GM23338 (cell line): ENCODE data around the gene RNF213. TPM values are rescaled to one million over a fixed set of nuclear protein-coding genes. Genes with fewer than 3 reads are reported as not detected.

Experiments
- ATAC-seq: fragments of 200-7000 bp; cut with Tn5 transposase; 3 replicates; pipeline ENCODE4 v1.9.1; 2020
- DNase-seq: peaks from one replicate; pipeline ENCODE4 v3.0.0-alpha.2; 2015; ENCODE audit warnings: low spot score
- H2AFZ ChIP-seq: fragments of 200-600 bp; sonication (generic); 2 replicates; pipeline ENCODE4 v1.8.0; 2016; ENCODE audit warnings: antibody characterized with exemption, mild to moderate bottlenecking, moderate library complexity
- H3F3A ChIP-seq: fragments of 200-600 bp; sonication (generic); replicated peaks from 2 replicates; pipeline ENCODE4 v1.8.0; 2017; ENCODE audit warnings: antibody characterized with exemption, mixed run types, low read depth
- H3K27ac ChIP-seq: fragments of 200-600 bp; sonication (generic); 2 replicates; pipeline ENCODE4 v1.6.1; 2016; ENCODE audit warnings: low read depth
- H3K27me3 ChIP-seq: fragments of 200-600 bp; sonication (generic); 2 replicates; pipeline ENCODE4 v1.8.0; 2016; ENCODE audit warnings: mild to moderate bottlenecking, mixed run types, moderate library complexity; ENCODE audit not compliant: insufficient read depth
- H3K36me3 ChIP-seq: fragments of 200-600 bp; sonication (generic); 2 replicates; pipeline ENCODE4 v1.8.0; 2016; ENCODE audit warnings: mild to moderate bottlenecking; ENCODE audit not compliant: insufficient read depth
- H3K4me1 ChIP-seq: fragments of 200-600 bp; sonication (generic); 2 replicates; pipeline ENCODE4 v1.8.0; 2016; ENCODE audit warnings: mild to moderate bottlenecking, moderate library complexity; ENCODE audit not compliant: insufficient read depth
- H3K4me2 ChIP-seq: fragments of 200-600 bp; sonication (generic); 2 replicates; pipeline ENCODE4 v1.7.1; 2017; ENCODE audit warnings: mixed run types
- H3K4me3 ChIP-seq: fragments of 200-600 bp; sonication (generic); 2 replicates; pipeline ENCODE4 v1.6.1; 2016; ENCODE audit warnings: mixed run types
- H3K79me2 ChIP-seq: fragments of 200-600 bp; sonication (generic); replicated peaks from 2 replicates; pipeline ENCODE4 v1.8.0; 2017; ENCODE audit warnings: mild to moderate bottlenecking; ENCODE audit not compliant: insufficient read depth
- H3K9me2 ChIP-seq: fragments of 200-600 bp; sonication (generic); 2 replicates; pipeline ENCODE4 v1.8.0; 2017; ENCODE audit not compliant: insufficient read depth
- H4K20me1 ChIP-seq: fragments of 200-600 bp; sonication (generic); replicated peaks from 2 replicates; pipeline ENCODE4 v1.8.0; 2017; ENCODE audit warnings: mild to moderate bottlenecking; ENCODE audit not compliant: insufficient read depth
- H3K27ac Mint-ChIP-seq: 2 replicates; pipeline ENCODE4 v1.8.0; 2020; ENCODE audit warnings: inconsistent platforms, mild to moderate bottlenecking, moderate library complexity, mixed read lengths
- H3K27me3 Mint-ChIP-seq: 3 replicates; pipeline ENCODE4 v1.8.0; 2022; ENCODE audit warnings: low read depth, mild to moderate bottlenecking, moderate library complexity, mixed read lengths, inconsistent platforms; ENCODE audit not compliant: insufficient read depth, poor library complexity
- H3K36me3 Mint-ChIP-seq: 3 replicates; pipeline ENCODE4 v1.8.0; 2021; ENCODE audit warnings: low read depth, mild to moderate bottlenecking, inconsistent platforms, moderate library complexity, mixed read lengths
- H3K4me1 Mint-ChIP-seq: 3 replicates; pipeline ENCODE4 v1.8.0; 2020; ENCODE audit warnings: mild to moderate bottlenecking, inconsistent platforms, mixed read lengths
- H3K4me3 Mint-ChIP-seq: 3 replicates; pipeline ENCODE4 v1.8.0; 2021; ENCODE audit warnings: moderate library complexity, mild to moderate bottlenecking, inconsistent platforms, mixed read lengths
- H3K9me3 Mint-ChIP-seq: 3 replicates; pipeline ENCODE4 v1.8.0; 2020; ENCODE audit warnings: moderate library complexity, mild to moderate bottlenecking, inconsistent platforms, mixed read lengths
- CREB1 ChIP-seq: fragments of 250-450 bp; sonication (Bioruptor Pico); IDR thresholded peaks from 2 replicates; pipeline ENCODE4 v1.5.0; 2020; ENCODE audit warnings: low read depth, mild to moderate bottlenecking, moderate library complexity
- EZH2 ChIP-seq: fragments of 200-600 bp; sonication (generic); IDR thresholded peaks from one replicate; pipeline ENCODE4 v1.8.0; 2017; ENCODE audit warnings: antibody characterized with exemption, mild to moderate bottlenecking, low read depth; ENCODE audit not compliant: unreplicated experiment
- EZH2phosphoT487 ChIP-seq: fragments of 200-600 bp; sonication (generic); IDR thresholded peaks from one replicate; pipeline ENCODE4 v1.8.1; 2018; ENCODE audit warnings: antibody characterized with exemption; ENCODE audit not compliant: unreplicated experiment
- JUNB ChIP-seq: IDR thresholded peaks from one replicate; pipeline ENCODE4 v1.6.1; 2016; ENCODE audit warnings: antibody characterized with exemption; ENCODE audit not compliant: unreplicated experiment
- NANOG ChIP-seq: IDR thresholded peaks from 2 replicates; pipeline ENCODE4 v1.6.1; 2016; ENCODE audit warnings: antibody characterized with exemption, borderline replicate concordance
- POLR2AphosphoS5 ChIP-seq: IDR thresholded peaks from 2 replicates; pipeline ENCODE4 v1.6.1; 2016; ENCODE audit warnings: antibody characterized with exemption, low read depth
- STAT1 ChIP-seq: IDR thresholded peaks from one replicate; pipeline ENCODE4 v1.6.1; 2016; ENCODE audit warnings: antibody characterized with exemption; ENCODE audit not compliant: unreplicated experiment
- ZNF114 ChIP-seq: fragments of 250-450 bp; sonication (Bioruptor Pico); IDR thresholded peaks from 2 replicates; pipeline ENCODE4 v1.5.0; 2020; ENCODE audit warnings: mild to moderate bottlenecking, moderate library complexity
- ZNF331 ChIP-seq: fragments of 250-450 bp; sonication (Bioruptor Pico); IDR thresholded peaks from 2 replicates; pipeline ENCODE4 v1.5.0; 2020; ENCODE audit warnings: low read depth, mild to moderate bottlenecking, moderate library complexity
- polyA plus RNA-seq: library from polyadenylated mRNA; unstranded; fragments of >200 nt; fragmentation: Nextera tagmentation; extraction: Ambion mirVana; gene quantifications from 2 replicates; pipeline ENCODE4 v1.2.1, GENCODE V29; 2016
- total RNA-seq: library from RNA; depleted of rRNA; stranded (reverse); fragments of >200 nt; shearing (Covaris generic); gene quantifications from 2 replicates; pipeline ENCODE4 v1.2.3, GENCODE V29; 2014
- TF ChIP-seq, protein P1 (sequence below), 2 experiments: fragments of 200-600 bp in 1 of 2; sonication (generic) in 1 of 2; conservative IDR thresholded peaks; 2 replicates each; pipeline versions ENCODE4 v1.5.1 to v1.6.1; 2016 to 2017; ENCODE audit warnings: antibody characterized with exemption in 2 of 2, low read depth in 2 of 2, mild to moderate bottlenecking in 2 of 2, moderate library complexity in 1 of 2
- TF ChIP-seq, protein P2 (sequence below): fragments of 250-450 bp; sonication (Bioruptor Pico); IDR thresholded peaks from 2 replicates; pipeline ENCODE4 v1.5.0; 2020; ENCODE audit warnings: mild to moderate bottlenecking, moderate library complexity
- TF ChIP-seq, protein P3 (sequence below): IDR thresholded peaks from 2 replicates; pipeline ENCODE4 v1.6.1; 2016; ENCODE audit warnings: antibody characterized with exemption
- TF ChIP-seq, protein P4 (sequence below): IDR thresholded peaks from one replicate; pipeline ENCODE4 v1.6.1; 2018; ENCODE audit warnings: antibody characterized with exemption; ENCODE audit not compliant: unreplicated experiment

The RNF213 gene
- total and polyA plus RNA-seq, 2 experiments from 2014 or later, result 21.2 to 67.2 TPM

DNA sequence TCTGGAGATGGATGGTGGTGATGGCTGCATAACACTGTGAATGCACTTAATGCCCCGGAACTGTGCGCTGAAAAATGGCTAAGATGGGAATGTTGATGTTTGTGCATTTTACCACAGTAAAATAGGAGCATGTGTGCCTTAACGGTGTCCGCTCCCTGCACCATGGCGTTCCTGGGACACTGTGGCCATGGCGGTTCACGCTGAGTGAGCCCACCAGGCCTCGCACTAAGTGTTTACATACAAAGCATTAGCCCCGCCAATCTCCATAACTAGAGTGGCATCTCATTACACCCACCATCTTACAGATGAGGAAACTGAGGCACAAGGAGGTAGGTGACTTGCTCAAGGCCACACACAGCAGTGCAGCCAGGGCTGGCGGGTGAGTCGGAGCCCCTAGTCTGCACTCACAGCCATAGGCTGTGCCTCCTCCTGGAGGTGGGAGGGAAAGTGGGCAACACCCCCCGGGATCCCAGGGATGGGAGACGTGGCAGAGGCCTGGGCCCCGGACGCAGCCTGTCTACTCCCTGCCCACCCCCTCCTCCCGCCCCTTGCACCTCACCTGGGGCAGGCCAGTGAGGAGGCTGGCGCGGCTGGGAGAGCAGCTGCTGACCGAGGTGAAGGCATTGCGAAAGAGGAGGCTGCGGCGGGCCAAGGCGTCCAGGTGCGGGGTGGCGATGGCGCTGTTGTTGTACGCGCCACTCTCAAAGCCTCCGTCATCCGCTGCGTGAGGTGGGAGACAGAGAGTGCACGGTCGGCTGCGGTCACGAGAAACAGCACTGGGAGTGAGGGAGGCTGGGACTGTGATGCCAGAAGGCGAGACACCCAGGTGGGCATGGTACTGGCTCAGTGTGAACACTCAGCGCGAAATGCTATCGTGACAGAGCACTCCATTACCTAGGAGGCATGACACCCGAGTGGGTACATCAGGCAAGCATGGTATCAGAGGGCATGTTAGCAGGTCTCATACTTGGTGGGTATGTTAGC, 43.9 kb upstream of the RNF213 start:
- Histone ChIP-seq H3K79me2 (0 out of 2 replicates have a peak, but pooled peaks cover 7% of the 10 kb centered on the region), H3K27ac (no peak overlapping the region), H3K27me3 (no peaks in the 10 kb centered on the region), H3K4me1 (0 out of 2 replicates have a peak, but pooled peaks cover 3% of the 10 kb centered on the region), H3F3A (peaks cover 7% of the 10 kb centered on the region; the same call in 1 of the 2 replicates), H2AFZ (no peak overlapping the region), H4K20me1 (no peaks in the 10 kb centered on the region), H3K9me2 (no peaks in the 10 kb centered on the region), H3K36me3 (no peaks in the 10 kb centered on the region; the same call in 1 of the 2 replicates), H3K4me2 (no peak overlapping the region), H3K4me3 (no peak overlapping the region)
- H3K36me3 Mint-ChIP-seq, result peaks cover 18% of the 10 kb centered on the region
- no peak for ATAC-seq
- peaks cover 11% of the 10 kb centered on the region for H3K27me3 Mint-ChIP-seq
- no peak overlapping the region for H3K27ac Mint-ChIP-seq
- no peaks in the 10 kb centered on the region for H3K9me3 Mint-ChIP-seq
- no peak for DNase-seq
- no peak for TF ChIP-seq ZNF114 (CRISPR knock-in tag)
- TF ChIP-seq, protein P1, sequence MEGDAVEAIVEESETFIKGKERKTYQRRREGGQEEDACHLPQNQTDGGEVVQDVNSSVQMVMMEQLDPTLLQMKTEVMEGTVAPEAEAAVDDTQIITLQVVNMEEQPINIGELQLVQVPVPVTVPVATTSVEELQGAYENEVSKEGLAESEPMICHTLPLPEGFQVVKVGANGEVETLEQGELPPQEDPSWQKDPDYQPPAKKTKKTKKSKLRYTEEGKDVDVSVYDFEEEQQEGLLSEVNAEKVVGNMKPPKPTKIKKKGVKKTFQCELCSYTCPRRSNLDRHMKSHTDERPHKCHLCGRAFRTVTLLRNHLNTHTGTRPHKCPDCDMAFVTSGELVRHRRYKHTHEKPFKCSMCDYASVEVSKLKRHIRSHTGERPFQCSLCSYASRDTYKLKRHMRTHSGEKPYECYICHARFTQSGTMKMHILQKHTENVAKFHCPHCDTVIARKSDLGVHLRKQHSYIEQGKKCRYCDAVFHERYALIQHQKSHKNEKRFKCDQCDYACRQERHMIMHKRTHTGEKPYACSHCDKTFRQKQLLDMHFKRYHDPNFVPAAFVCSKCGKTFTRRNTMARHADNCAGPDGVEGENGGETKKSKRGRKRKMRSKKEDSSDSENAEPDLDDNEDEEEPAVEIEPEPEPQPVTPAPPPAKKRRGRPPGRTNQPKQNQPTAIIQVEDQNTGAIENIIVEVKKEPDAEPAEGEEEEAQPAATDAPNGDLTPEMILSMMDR (conservative IDR thresholded peaks at IDR 0.05; ENCODE audit: low read depth in 2 of 2), result no peak
- no peak for TF ChIP-seq ZNF331
- no peak for TF ChIP-seq EZH2phosphoT487
- no peak for TF ChIP-seq CREB1 (CRISPR knock-in tag)
- TF ChIP-seq, protein P2, sequence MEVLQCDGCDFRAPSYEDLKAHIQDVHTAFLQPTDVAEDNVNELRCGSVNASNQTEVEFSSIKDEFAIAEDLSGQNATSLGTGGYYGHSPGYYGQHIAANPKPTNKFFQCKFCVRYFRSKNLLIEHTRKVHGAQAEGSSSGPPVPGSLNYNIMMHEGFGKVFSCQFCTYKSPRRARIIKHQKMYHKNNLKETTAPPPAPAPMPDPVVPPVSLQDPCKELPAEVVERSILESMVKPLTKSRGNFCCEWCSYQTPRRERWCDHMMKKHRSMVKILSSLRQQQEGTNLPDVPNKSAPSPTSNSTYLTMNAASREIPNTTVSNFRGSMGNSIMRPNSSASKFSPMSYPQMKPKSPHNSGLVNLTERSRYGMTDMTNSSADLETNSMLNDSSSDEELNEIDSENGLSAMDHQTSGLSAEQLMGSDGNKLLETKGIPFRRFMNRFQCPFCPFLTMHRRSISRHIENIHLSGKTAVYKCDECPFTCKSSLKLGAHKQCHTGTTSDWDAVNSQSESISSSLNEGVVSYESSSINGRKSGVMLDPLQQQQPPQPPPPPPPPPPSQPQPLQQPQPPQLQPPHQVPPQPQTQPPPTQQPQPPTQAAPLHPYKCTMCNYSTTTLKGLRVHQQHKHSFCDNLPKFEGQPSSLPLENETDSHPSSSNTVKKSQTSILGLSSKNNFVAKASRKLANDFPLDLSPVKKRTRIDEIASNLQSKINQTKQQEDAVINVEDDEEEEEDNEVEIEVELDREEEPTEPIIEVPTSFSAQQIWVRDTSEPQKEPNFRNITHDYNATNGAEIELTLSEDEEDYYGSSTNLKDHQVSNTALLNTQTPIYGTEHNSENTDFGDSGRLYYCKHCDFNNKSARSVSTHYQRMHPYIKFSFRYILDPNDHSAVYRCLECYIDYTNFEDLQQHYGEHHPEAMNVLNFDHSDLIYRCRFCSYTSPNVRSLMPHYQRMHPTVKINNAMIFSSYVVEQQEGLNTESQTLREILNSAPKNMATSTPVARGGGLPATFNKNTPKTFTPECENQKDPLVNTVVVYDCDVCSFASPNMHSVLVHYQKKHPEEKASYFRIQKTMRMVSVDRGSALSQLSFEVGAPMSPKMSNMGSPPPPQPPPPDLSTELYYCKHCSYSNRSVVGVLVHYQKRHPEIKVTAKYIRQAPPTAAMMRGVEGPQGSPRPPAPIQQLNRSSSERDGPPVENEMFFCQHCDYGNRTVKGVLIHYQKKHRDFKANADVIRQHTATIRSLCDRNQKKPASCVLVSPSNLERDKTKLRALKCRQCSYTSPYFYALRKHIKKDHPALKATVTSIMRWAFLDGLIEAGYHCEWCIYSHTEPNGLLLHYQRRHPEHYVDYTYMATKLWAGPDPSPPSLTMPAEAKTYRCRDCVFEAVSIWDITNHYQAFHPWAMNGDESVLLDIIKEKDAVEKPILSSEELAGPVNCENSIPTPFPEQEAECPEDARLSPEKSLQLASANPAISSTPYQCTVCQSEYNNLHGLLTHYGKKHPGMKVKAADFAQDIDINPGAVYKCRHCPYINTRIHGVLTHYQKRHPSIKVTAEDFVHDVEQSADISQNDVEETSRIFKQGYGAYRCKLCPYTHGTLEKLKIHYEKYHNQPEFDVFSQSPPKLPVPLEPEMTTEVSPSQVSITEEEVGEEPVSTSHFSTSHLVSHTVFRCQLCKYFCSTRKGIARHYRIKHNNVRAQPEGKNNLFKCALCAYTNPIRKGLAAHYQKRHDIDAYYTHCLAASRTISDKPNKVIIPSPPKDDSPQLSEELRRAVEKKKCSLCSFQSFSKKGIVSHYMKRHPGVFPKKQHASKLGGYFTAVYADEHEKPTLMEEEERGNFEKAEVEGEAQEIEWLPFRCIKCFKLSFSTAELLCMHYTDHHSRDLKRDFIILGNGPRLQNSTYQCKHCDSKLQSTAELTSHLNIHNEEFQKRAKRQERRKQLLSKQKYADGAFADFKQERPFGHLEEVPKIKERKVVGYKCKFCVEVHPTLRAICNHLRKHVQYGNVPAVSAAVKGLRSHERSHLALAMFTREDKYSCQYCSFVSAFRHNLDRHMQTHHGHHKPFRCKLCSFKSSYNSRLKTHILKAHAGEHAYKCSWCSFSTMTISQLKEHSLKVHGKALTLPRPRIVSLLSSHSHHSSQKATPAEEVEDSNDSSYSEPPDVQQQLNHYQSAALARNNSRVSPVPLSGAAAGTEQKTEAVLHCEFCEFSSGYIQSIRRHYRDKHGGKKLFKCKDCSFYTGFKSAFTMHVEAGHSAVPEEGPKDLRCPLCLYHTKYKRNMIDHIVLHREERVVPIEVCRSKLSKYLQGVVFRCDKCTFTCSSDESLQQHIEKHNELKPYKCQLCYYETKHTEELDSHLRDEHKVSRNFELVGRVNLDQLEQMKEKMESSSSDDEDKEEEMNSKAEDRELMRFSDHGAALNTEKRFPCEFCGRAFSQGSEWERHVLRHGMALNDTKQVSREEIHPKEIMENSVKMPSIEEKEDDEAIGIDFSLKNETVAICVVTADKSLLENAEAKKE (CRISPR knock-in tag), result no peak
- TF ChIP-seq JUNB, result no peak
- TF ChIP-seq, protein P3, sequence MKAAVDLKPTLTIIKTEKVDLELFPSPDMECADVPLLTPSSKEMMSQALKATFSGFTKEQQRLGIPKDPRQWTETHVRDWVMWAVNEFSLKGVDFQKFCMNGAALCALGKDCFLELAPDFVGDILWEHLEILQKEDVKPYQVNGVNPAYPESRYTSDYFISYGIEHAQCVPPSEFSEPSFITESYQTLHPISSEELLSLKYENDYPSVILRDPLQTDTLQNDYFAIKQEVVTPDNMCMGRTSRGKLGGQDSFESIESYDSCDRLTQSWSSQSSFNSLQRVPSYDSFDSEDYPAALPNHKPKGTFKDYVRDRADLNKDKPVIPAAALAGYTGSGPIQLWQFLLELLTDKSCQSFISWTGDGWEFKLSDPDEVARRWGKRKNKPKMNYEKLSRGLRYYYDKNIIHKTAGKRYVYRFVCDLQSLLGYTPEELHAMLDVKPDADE, result no peak
- no peak for TF ChIP-seq NANOG
- no peak for TF ChIP-seq POLR2AphosphoS5
- TF ChIP-seq STAT1, result no peak
- no peak for TF ChIP-seq EZH2
- TF ChIP-seq, protein P4, sequence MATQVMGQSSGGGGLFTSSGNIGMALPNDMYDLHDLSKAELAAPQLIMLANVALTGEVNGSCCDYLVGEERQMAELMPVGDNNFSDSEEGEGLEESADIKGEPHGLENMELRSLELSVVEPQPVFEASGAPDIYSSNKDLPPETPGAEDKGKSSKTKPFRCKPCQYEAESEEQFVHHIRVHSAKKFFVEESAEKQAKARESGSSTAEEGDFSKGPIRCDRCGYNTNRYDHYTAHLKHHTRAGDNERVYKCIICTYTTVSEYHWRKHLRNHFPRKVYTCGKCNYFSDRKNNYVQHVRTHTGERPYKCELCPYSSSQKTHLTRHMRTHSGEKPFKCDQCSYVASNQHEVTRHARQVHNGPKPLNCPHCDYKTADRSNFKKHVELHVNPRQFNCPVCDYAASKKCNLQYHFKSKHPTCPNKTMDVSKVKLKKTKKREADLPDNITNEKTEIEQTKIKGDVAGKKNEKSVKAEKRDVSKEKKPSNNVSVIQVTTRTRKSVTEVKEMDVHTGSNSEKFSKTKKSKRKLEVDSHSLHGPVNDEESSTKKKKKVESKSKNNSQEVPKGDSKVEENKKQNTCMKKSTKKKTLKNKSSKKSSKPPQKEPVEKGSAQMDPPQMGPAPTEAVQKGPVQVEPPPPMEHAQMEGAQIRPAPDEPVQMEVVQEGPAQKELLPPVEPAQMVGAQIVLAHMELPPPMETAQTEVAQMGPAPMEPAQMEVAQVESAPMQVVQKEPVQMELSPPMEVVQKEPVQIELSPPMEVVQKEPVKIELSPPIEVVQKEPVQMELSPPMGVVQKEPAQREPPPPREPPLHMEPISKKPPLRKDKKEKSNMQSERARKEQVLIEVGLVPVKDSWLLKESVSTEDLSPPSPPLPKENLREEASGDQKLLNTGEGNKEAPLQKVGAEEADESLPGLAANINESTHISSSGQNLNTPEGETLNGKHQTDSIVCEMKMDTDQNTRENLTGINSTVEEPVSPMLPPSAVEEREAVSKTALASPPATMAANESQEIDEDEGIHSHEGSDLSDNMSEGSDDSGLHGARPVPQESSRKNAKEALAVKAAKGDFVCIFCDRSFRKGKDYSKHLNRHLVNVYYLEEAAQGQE, result no peak
- H3K4me3 Mint-ChIP-seq, result no peak overlapping the region
- peaks cover 6% of the 10 kb centered on the region; the same call in 2 of the 3 replicates for H3K4me1 Mint-ChIP-seq
